Gastroesophageal sphincter (tissue), 4 donors: Measurements from ENCODE around the gene CHN1. TPM values are rescaled to one million over a fixed set of nuclear protein-coding genes. Genes with fewer than 3 reads are reported as not detected.

ENCODE experiments used
- ATAC-seq: fragments of 150-250 bp; one replicate; pipeline ENCODE4 v1.9.1; 2016; ENCODE audit warnings: mild to moderate bottlenecking, moderate library complexity
- H3K27ac ChIP-seq, 4 donors: fragments of 200-600 bp; sonication (generic) in 3 of 4; 1 replicate in 3 of 4; 2 replicates in 1 of 4; pipeline ENCODE4 v1.5.1; 2016 to 2019
- H3K27me3 ChIP-seq: fragments of 200-600 bp; sonication (generic); one replicate; pipeline ENCODE4 v1.5.1; 2019
- H3K36me3 ChIP-seq, 2 donors: fragments of 200-600 bp; sonication (generic); one replicate each; pipeline ENCODE4 v1.5.1; 2019; ENCODE audit warnings: control low read depth in 1 of 2
- H3K4me1 ChIP-seq, 3 donors: fragments of 200-600 bp; sonication (generic); 1 replicate in 2 of 3; 2 replicates in 1 of 3; pipeline ENCODE4 v1.5.1; 2016 to 2019; ENCODE audit warnings: control low read depth in 2 of 3
- H3K4me3 ChIP-seq, 2 donors: fragments of 200-600 bp; sonication (generic); one replicate each; pipeline ENCODE4 v1.5.1; 2019; ENCODE audit warnings: mild to moderate bottlenecking in 1 of 2, moderate library complexity in 1 of 2
- H3K9me3 ChIP-seq, 3 donors: fragments of 200-600 bp; sonication (generic); one replicate each; pipeline ENCODE4 v1.5.1; 2017 to 2019; ENCODE audit warnings: control low read depth in 2 of 3
- EP300 ChIP-seq: sonication (generic); formaldehyde crosslinking; IDR thresholded peaks from one replicate; pipeline ENCODE4 v1.6.1; 2017; ENCODE audit warnings: antibody characterized with exemption, mild to moderate bottlenecking
- POLR2A ChIP-seq, 2 donors: fragments of 450-650 bp; IDR thresholded peaks; one replicate each; pipeline ENCODE4 v1.6.1; 2017; ENCODE audit warnings: antibody characterized with exemption in 2 of 2, mild to moderate bottlenecking in 2 of 2, moderate library complexity in 1 of 2
- POLR2AphosphoS5 ChIP-seq: sonication (generic); formaldehyde crosslinking; IDR thresholded peaks from one replicate; pipeline ENCODE4 v1.6.1; 2017; ENCODE audit warnings: antibody characterized with exemption
- WGBS, 2 donors: methylation state at CpG; one replicate each; pipeline ENCODE4 v1.1.5; 2018; ENCODE audit warnings: low coverage in 1 of 2; 5-methylcytosine and 5-hydroxymethylcytosine counted together
- total RNA-seq, 4 donors: library from RNA; depleted of rRNA; stranded (reverse); fragments of >200 nt; gene quantifications; one replicate each; pipeline ENCODE4 v1.1.0, GENCODE V29; 2016
- TF ChIP-seq, protein P1 (sequence below), 4 experiments: fragments of 200-600 bp in 2 of 4; fragments of 450-650 bp in 2 of 4; sonication (generic) in 1 of 4; IDR thresholded peaks; one replicate each; pipeline ENCODE4 v1.5.1; 2017 to 2019; ENCODE audit warnings: antibody characterized with exemption in 4 of 4, mild to moderate bottlenecking in 2 of 4, moderate library complexity in 2 of 4

The CHN1 gene
- total RNA-seq, 4 donors from 2014 or later = 13.3 to 35.8 (median 31.1) TPM

DNA sequence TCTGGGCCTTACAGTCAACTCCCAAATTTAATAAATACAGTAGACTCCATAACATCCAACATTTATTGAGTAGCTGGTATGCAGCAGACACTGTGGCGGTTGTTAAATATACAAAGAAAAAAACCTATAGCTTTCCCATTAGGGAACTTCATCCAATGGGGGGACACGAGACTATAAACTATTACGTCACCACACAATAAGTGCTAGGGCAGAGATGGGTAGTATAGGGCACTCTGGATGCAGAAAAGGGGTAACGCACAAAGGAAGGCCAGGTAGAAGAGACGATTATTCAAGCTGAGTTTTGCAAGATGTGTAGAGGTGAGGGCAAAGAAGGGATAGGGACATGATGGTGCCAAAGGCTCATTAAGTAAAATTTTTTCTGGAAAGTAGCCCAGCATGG lies 10.8 kb downstream of the CHN1 start:
- H3K9me3 ChIP-seq = no peaks in the 10 kb centered on the region
- no peaks in the 10 kb centered on the region for H3K27me3 ChIP-seq
- H3K36me3 ChIP-seq = no peaks in the 10 kb centered on the region
- TF ChIP-seq POLR2AphosphoS5 = no peak
- TF ChIP-seq POLR2A (IDR thresholded peaks at IDR 0.05) = no peak
- TF ChIP-seq, protein P1, sequence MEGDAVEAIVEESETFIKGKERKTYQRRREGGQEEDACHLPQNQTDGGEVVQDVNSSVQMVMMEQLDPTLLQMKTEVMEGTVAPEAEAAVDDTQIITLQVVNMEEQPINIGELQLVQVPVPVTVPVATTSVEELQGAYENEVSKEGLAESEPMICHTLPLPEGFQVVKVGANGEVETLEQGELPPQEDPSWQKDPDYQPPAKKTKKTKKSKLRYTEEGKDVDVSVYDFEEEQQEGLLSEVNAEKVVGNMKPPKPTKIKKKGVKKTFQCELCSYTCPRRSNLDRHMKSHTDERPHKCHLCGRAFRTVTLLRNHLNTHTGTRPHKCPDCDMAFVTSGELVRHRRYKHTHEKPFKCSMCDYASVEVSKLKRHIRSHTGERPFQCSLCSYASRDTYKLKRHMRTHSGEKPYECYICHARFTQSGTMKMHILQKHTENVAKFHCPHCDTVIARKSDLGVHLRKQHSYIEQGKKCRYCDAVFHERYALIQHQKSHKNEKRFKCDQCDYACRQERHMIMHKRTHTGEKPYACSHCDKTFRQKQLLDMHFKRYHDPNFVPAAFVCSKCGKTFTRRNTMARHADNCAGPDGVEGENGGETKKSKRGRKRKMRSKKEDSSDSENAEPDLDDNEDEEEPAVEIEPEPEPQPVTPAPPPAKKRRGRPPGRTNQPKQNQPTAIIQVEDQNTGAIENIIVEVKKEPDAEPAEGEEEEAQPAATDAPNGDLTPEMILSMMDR (IDR thresholded peaks at IDR 0.05) = no peak
- no peak for TF ChIP-seq EP300
- ATAC-seq = no peak
- 66 to 96% methylated on average over 4 to 5 of the region's 5 CpGs for WGBS, 2 donors
- no peak overlapping the region for H3K4me3 ChIP-seq
- H3K4me1 ChIP-seq = peaks cover 3 to 59% (median 10%) of the 10 kb centered on the region in 3 donors
- no peak overlapping the region for H3K27ac ChIP-seq

DNA sequence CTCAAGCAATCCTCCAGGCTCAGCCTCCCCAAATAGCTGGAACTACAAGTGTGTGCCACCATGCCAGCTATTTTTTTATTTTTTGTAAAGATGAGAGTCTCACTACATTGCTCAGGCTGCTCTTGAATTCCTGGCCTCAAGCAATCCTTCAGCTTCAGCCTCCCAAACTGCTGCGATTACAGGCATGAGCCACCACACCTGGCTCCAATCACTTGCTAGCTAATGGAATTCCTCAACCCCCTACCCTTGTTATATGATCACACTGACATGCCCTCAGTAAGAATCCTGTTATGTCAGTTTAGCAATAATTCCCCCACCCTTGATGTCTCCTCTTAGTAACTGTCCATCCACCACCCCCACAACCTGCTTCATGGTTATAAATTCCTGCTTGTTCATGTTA lies 12.3 kb downstream of the CHN1 start:
- ATAC-seq = no peak

DNA sequence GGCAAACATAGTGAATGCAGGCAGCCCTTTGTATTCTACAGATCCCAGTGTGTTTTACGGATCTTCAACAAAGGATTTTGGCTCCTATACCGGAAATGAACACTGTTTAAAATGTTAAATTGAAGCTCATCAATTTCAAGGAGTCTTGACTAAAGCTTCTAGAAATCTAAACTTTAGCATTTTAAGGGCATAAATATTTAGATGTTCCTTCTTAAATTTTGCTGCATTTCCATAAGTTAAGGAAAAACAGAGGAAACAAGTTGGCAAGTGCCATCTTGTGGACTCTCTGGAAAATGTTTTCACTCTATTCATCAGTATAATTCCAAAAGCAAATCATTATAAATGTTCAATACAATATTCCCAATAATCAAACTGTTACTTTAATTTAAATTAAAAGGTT lies 19.6 kb downstream of the CHN1 start:
- TF ChIP-seq POLR2AphosphoS5 (no peak), EP300 (no peak), POLR2A (IDR thresholded peaks at IDR 0.05) (no peak)
- TF ChIP-seq, protein P1 (IDR thresholded peaks at IDR 0.05) = peak; percentile 25 to 60 (median 39)
- ATAC-seq = no peak
- Histone ChIP-seq H3K27ac (no peak overlapping the region), H3K4me1 (peaks cover 0 to 20% (median 0%) of the 10 kb centered on the region in 3 donors), H3K4me3 (peak overlapping the region in 1 of 2 donors; percentile 17), H3K9me3 (no peaks in the 10 kb centered on the region), H3K27me3 (no peaks in the 10 kb centered on the region), H3K36me3 (no peaks in the 10 kb centered on the region)
- 39 to 41% methylated on average over 2 of the region's 2 CpGs for WGBS, 2 donors

More for the DNA sequence above, 12.3 kb downstream of the CHN1 start:
- Histone ChIP-seq H3K36me3 (no peaks in the 10 kb centered on the region), H3K4me1 (peaks cover 3 to 46% (median 5%) of the 10 kb centered on the region in 3 donors), H3K9me3 (no peaks in the 10 kb centered on the region), H3K4me3 (no peak overlapping the region), H3K27me3 (no peaks in the 10 kb centered on the region), H3K27ac (no peak overlapping the region)
- 92 to 100% methylated on average over 1 of the region's 1 CpG for WGBS, 2 donors
- TF ChIP-seq POLR2A (IDR thresholded peaks at IDR 0.05) (no peak), POLR2AphosphoS5 (no peak), EP300 (no peak)
- TF ChIP-seq, protein P1 (IDR thresholded peaks at IDR 0.05) = no peak

DNA sequence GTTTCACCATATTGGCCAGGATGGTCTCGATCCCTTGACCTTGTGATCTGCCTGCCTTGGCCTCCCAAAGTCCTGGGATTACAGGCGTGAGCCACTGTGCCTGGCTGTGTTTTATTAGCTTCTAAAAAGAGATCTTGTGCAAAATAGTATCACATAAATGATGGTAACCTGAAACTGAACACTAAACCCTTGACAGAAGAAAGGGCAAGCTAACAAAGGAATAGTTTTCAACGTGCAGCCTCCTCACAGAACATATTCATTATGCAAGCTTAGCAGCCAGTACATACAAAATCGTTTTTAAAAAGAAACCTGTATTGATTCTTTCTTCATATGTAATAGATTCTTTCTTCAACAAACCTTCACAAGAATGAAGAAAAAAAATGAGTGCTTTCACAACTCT lies 20.6 kb downstream of the CHN1 start:
- Histone ChIP-seq H3K27me3 (no peaks in the 10 kb centered on the region), H3K4me3 (no peak overlapping the region), H3K27ac (no peak overlapping the region), H3K36me3 (no peaks in the 10 kb centered on the region), H3K9me3 (no peaks in the 10 kb centered on the region), H3K4me1 (peaks cover 0 to 11% (median 0%) of the 10 kb centered on the region in 3 donors)
- TF ChIP-seq, protein P1 (IDR thresholded peaks at IDR 0.05) = no peak
- TF ChIP-seq POLR2AphosphoS5 = no peak
- no peak for TF ChIP-seq EP300
- no peak for TF ChIP-seq POLR2A (IDR thresholded peaks at IDR 0.05)
- ATAC-seq = no peak
- WGBS, 2 donors = 56 to 75% methylated on average over 2 to 4 of the region's 4 CpGs

DNA sequence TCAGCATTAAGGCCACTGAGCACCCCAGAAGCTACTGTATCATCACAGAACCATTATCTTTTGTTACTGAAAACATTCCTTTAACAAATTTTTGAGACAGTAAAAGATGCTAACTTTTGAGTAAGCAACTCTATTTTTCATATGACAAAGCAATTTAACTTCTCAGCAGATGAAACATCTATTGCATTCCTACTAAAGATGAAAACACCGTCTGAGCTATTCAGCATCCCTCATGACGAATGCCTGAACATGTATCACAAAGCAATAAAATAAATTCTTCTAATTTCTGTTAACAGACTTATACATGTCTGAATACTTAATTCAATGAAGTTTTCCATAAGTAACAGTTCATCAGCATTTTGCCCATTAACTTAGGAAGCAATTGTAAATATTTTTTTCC lies 23.9 kb downstream of the CHN1 start:
- WGBS, 2 donors = 68 to 77% methylated on average over 2 of the region's 2 CpGs
- ATAC-seq = no peak
- TF ChIP-seq, protein P1 (IDR thresholded peaks at IDR 0.05) = no peak
- TF ChIP-seq POLR2AphosphoS5 = no peak
- no peak for TF ChIP-seq POLR2A (IDR thresholded peaks at IDR 0.05)
- TF ChIP-seq EP300 = no peak

More for the DNA sequence above, 23.9 kb downstream of the CHN1 start:
- no peaks in the 10 kb centered on the region for H3K9me3 ChIP-seq
- no peaks in the 10 kb centered on the region for H3K36me3 ChIP-seq
- no peak overlapping the region for H3K4me3 ChIP-seq
- H3K27ac ChIP-seq = no peak overlapping the region
- H3K4me1 ChIP-seq = peaks cover 0 to 8% (median 0%) of the 10 kb centered on the region in 3 donors
- no peaks in the 10 kb centered on the region for H3K27me3 ChIP-seq
